Gastroesophageal sphincter (tissue), 3 donors: ENCODE measurements around the gene LONRF2.

ENCODE experiments used
- EP300 ChIP-seq: sonication (generic); formaldehyde crosslinking; IDR thresholded peaks from one replicate; pipeline ENCODE4 v1.6.1; 2017; ENCODE audit warnings: antibody characterized with exemption, mild to moderate bottlenecking
- POLR2A ChIP-seq, 2 donors: fragments of 450-650 bp; IDR thresholded peaks; one replicate each; pipeline ENCODE4 v1.6.1; 2017; ENCODE audit warnings: antibody characterized with exemption in 2 of 2, mild to moderate bottlenecking in 2 of 2, moderate library complexity in 1 of 2
- POLR2AphosphoS5 ChIP-seq: sonication (generic); formaldehyde crosslinking; IDR thresholded peaks from one replicate; pipeline ENCODE4 v1.6.1; 2017; ENCODE audit warnings: antibody characterized with exemption
- TF ChIP-seq, protein P1 (sequence below), 4 experiments: fragments of 200-600 bp in 2 of 4; fragments of 450-650 bp in 2 of 4; sonication (generic) in 1 of 4; IDR thresholded peaks; one replicate each; pipeline ENCODE4 v1.5.1; 2017 to 2019; ENCODE audit warnings: antibody characterized with exemption in 4 of 4, mild to moderate bottlenecking in 2 of 4, moderate library complexity in 2 of 4

- TF ChIP-seq POLR2A (IDR thresholded peaks at IDR 0.05) (no peak), POLR2AphosphoS5 (no peak), EP300 (no peak)
- TF ChIP-seq, protein P1, sequence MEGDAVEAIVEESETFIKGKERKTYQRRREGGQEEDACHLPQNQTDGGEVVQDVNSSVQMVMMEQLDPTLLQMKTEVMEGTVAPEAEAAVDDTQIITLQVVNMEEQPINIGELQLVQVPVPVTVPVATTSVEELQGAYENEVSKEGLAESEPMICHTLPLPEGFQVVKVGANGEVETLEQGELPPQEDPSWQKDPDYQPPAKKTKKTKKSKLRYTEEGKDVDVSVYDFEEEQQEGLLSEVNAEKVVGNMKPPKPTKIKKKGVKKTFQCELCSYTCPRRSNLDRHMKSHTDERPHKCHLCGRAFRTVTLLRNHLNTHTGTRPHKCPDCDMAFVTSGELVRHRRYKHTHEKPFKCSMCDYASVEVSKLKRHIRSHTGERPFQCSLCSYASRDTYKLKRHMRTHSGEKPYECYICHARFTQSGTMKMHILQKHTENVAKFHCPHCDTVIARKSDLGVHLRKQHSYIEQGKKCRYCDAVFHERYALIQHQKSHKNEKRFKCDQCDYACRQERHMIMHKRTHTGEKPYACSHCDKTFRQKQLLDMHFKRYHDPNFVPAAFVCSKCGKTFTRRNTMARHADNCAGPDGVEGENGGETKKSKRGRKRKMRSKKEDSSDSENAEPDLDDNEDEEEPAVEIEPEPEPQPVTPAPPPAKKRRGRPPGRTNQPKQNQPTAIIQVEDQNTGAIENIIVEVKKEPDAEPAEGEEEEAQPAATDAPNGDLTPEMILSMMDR (IDR thresholded peaks at IDR 0.05) = no peak
Observed at GRCh38 chr2:100297511-100297910, 24.8 kb downstream of the LONRF2 start.
